H9 (cell line): ENCODE data around the gene TADA3. TPM values are rescaled to one million over a fixed set of nuclear protein-coding genes. Genes with fewer than 3 reads are reported as not detected.

Experiments
- DNase-seq: peaks from one replicate; pipeline ENCODE4 v3.0.0-alpha.2; 2017
- H2AFZ ChIP-seq: one replicate; pipeline ENCODE4 v1.6.1; 2013; ENCODE audit warnings: mild to moderate bottlenecking, low read length, control low read depth, moderate library complexity
- H2AK5ac ChIP-seq: 2 replicates; pipeline ENCODE4 v1.6.1; 2013; ENCODE audit warnings: low read length, control low read depth, mixed read lengths; ENCODE audit not compliant: insufficient read length
- H2BK120ac ChIP-seq: one replicate; pipeline ENCODE4 v1.6.1; 2013; ENCODE audit warnings: low read depth, mild to moderate bottlenecking, low read length, control low read depth, inconsistent platforms; ENCODE audit not compliant: poor library complexity, severe bottlenecking
- H2BK12ac ChIP-seq: 2 replicates; pipeline ENCODE4 v1.6.1; 2013; ENCODE audit warnings: low read length, control low read depth, mixed read lengths, low read depth; ENCODE audit not compliant: insufficient read length
- H2BK15ac ChIP-seq: 2 replicates; pipeline ENCODE4 v1.6.1; 2013; ENCODE audit warnings: low read depth, low read length, control low read depth
- H2BK20ac ChIP-seq: one replicate; pipeline ENCODE4 v1.6.1; 2013; ENCODE audit warnings: low read depth, mild to moderate bottlenecking, low read length, control low read depth, inconsistent platforms; ENCODE audit not compliant: poor library complexity, severe bottlenecking
- H2BK5ac ChIP-seq: 2 replicates; pipeline ENCODE4 v1.6.1; 2013; ENCODE audit warnings: low read length, control low read depth, mixed read lengths; ENCODE audit not compliant: insufficient read length
- H3K14ac ChIP-seq: 2 replicates; pipeline ENCODE4 v1.6.1; 2013; ENCODE audit warnings: low read length, control low read depth; ENCODE audit not compliant: insufficient read depth
- H3K18ac ChIP-seq: 2 replicates; pipeline ENCODE4 v1.6.1; 2013; ENCODE audit warnings: low read depth, mild to moderate bottlenecking, mixed read lengths, low read length, control low read depth; ENCODE audit not compliant: insufficient read length
- H3K23ac ChIP-seq: 2 replicates; pipeline ENCODE4 v1.6.1; 2013; ENCODE audit warnings: low read length, control low read depth, mixed read lengths, low read depth; ENCODE audit not compliant: insufficient read length
- H3K23me2 ChIP-seq: 2 replicates; pipeline ENCODE4 v1.6.1; 2013; ENCODE audit warnings: low read depth, mild to moderate bottlenecking, mixed read lengths, low read length, control low read depth; ENCODE audit not compliant: insufficient read length, poor library complexity, severe bottlenecking
- H3K27ac ChIP-seq: 2 replicates; pipeline ENCODE4 v1.5.1; 2013; ENCODE audit warnings: low read length, control low read depth, mixed read lengths, low read depth; ENCODE audit not compliant: insufficient read length
- H3K27me3 ChIP-seq: 2 replicates; pipeline ENCODE4 v1.6.1; 2013; ENCODE audit warnings: low read length, control low read depth, inconsistent platforms; ENCODE audit not compliant: insufficient read depth
- H3K4ac ChIP-seq: 2 replicates; pipeline ENCODE4 v1.6.1; 2013; ENCODE audit warnings: low read depth, mild to moderate bottlenecking, control low read depth, inconsistent platforms, low read length, moderate library complexity
- H3K4me1 ChIP-seq: 2 replicates; pipeline ENCODE4 v1.6.1; 2013; ENCODE audit warnings: low read length, control low read depth, inconsistent platforms; ENCODE audit not compliant: insufficient read depth
- H3K4me2 ChIP-seq: 2 replicates; pipeline ENCODE4 v1.6.1; 2013; ENCODE audit warnings: low read length, control low read depth, mixed read lengths; ENCODE audit not compliant: insufficient read length, insufficient read depth
- H3K56ac ChIP-seq: 2 replicates; pipeline ENCODE4 v1.6.1; 2013; ENCODE audit warnings: low read depth, mild to moderate bottlenecking, mixed read lengths, low read length, control low read depth; ENCODE audit not compliant: insufficient read length
- H3K79me1 ChIP-seq: 2 replicates; pipeline ENCODE4 v1.6.1; 2013; ENCODE audit warnings: low read depth, mild to moderate bottlenecking, moderate library complexity, low read length, control low read depth, inconsistent platforms; ENCODE audit not compliant: insufficient read depth, poor library complexity, severe bottlenecking
- H3K79me2 ChIP-seq: 2 replicates; pipeline ENCODE4 v1.6.1; 2013; ENCODE audit warnings: low read length, control low read depth, inconsistent platforms; ENCODE audit not compliant: insufficient read depth
- H3K9ac ChIP-seq: 2 replicates; pipeline ENCODE4 v1.6.1; 2013; ENCODE audit warnings: low read length, control low read depth, mixed read lengths; ENCODE audit not compliant: insufficient read length; ENCODE audit errors: extremely low read depth
- H3K9me3 ChIP-seq: one replicate; pipeline ENCODE4 v1.6.1; 2013; ENCODE audit warnings: low read depth, low read length, inconsistent platforms; ENCODE audit not compliant: control insufficient read depth
- H3T11ph ChIP-seq: one replicate; pipeline ENCODE4 v1.6.1; 2013; ENCODE audit warnings: mild to moderate bottlenecking, low read length, control low read depth, inconsistent platforms
- H4K20me1 ChIP-seq: one replicate; pipeline ENCODE4 v1.6.1; 2013; ENCODE audit not compliant: control insufficient read depth, insufficient read length, insufficient read depth
- H4K5ac ChIP-seq: 2 replicates; pipeline ENCODE4 v1.6.1; 2013; ENCODE audit warnings: low read depth, mild to moderate bottlenecking, mixed read lengths, low read length, control low read depth; ENCODE audit not compliant: insufficient read length
- H4K8ac ChIP-seq: replicated peaks from 2 replicates; pipeline ENCODE4 v1.6.1; 2013; ENCODE audit warnings: low read length, control low read depth, mixed read lengths, low read depth; ENCODE audit not compliant: insufficient read length
- H4K91ac ChIP-seq: 2 replicates; pipeline ENCODE4 v1.6.1; 2013; ENCODE audit warnings: low read depth, mild to moderate bottlenecking, moderate library complexity, mixed read lengths, low read length, control low read depth; ENCODE audit not compliant: insufficient read length
- H3K27ac Mint-ChIP-seq, 3 experiments: 2 replicates in 2 of 3; 3 replicates in 1 of 3; pipeline ENCODE4 v1.8.0; 2020 to 2021; ENCODE audit warnings: mixed read lengths in 3 of 3, mild to moderate bottlenecking in 1 of 3, moderate library complexity in 1 of 3
- H3K27me3 Mint-ChIP-seq: 2 replicates; pipeline ENCODE4 v1.8.0; 2021; ENCODE audit warnings: low read depth, mild to moderate bottlenecking, moderate library complexity, mixed read lengths
- H3K36me3 Mint-ChIP-seq, 3 experiments: 2 replicates in 2 of 3; 3 replicates in 1 of 3; pipeline ENCODE4 v1.8.0; 2020 to 2021; ENCODE audit warnings: low read depth in 3 of 3, mixed read lengths in 3 of 3; ENCODE audit not compliant: insufficient read depth in 1 of 3
- H3K4me1 Mint-ChIP-seq, 2 experiments: 2 replicates each; pipeline ENCODE4 v1.8.0; 2020; ENCODE audit warnings: mixed read lengths in 2 of 2
- H3K4me3 Mint-ChIP-seq, 2 experiments: 2 replicates in 1 of 2; 3 replicates in 1 of 2; pipeline ENCODE4 v1.8.0; 2020 to 2021; ENCODE audit warnings: mild to moderate bottlenecking in 2 of 2, mixed read lengths in 2 of 2, moderate library complexity in 1 of 2
- H3K9me3 Mint-ChIP-seq, 2 experiments: 2 replicates in 1 of 2; 3 replicates in 1 of 2; pipeline ENCODE4 v1.8.0; 2020; ENCODE audit warnings: mild to moderate bottlenecking in 2 of 2, mixed read lengths in 2 of 2, moderate library complexity in 1 of 2
- WGBS: extraction: QIAGEN DNeasy Blood & Tissue Kit; methylation state at CpG from one replicate; pipeline ENCODE4 v1.1.7; 2013; ENCODE audit warnings: missing lambda C conversion rate, low lambda C conversion rate, mixed read lengths; ENCODE audit not compliant: insufficient read length; ENCODE audit errors: extremely low coverage; 5-methylcytosine and 5-hydroxymethylcytosine counted together
- total RNA-seq: library from RNA; stranded (reverse); gene quantifications from 2 replicates; pipeline ENCODE4 v1.2.1, GENCODE V29; 2021
- TF ChIP-seq, protein P1 (sequence below): fragments of 200-600 bp; sonication (generic); conservative IDR thresholded peaks from 3 replicates; pipeline ENCODE4 v1.8.0; 2021; ENCODE audit warnings: antibody characterized with exemption, mild to moderate bottlenecking

Gene TADA3
- total RNA-seq, 1 experiment from 2014 or later = 49.8 TPM

DNA sequence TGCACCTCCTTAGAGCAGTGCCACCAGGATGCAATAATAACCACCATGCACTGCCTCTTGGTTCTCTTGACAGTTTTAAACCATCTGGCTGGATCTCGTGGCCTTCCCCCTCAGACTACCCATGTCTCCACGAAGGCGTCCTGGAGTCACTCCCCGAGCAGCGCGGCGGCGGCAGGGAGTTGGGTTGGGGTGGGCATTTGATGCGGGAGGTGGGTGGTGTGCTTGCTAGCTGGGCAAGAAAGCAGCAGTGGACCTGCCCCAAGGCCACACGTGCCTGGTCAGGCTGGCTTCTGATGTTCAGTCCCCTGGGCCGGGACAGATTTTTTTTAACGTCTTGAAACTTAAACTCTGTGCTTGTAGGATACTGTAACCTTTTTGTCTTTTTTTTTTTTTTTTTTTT lies 13.9 kb upstream of the TADA3 start:
- Histone ChIP-seq H3K4me2 (no peak overlapping the region), H2BK20ac (no peak overlapping the region), H3K56ac (no peak overlapping the region), H2AFZ (no peak overlapping the region), H3K23me2 (peaks cover 7% of the 10 kb centered on the region), H2BK12ac (no peak overlapping the region), H3K27ac (no peak overlapping the region), H3K79me2 (no peaks in the 10 kb centered on the region), H3K9me3 (no peaks in the 10 kb centered on the region), H4K5ac (no peak overlapping the region), H2BK5ac (no peak overlapping the region), H3K9ac (no peak overlapping the region), H3K18ac (no peak overlapping the region), H2AK5ac (no peak overlapping the region), H4K20me1 (no peaks in the 10 kb centered on the region), H3K14ac (no peak overlapping the region), H3K27me3 (no peaks in the 10 kb centered on the region), H2BK15ac (no peak overlapping the region), H2BK120ac (no peak overlapping the region), H3K4ac (no peak overlapping the region), H4K8ac (no peak overlapping the region), H3T11ph (no peak overlapping the region), H3K79me1 (no peaks in the 10 kb centered on the region), H3K23ac (no peak overlapping the region), H4K91ac (no peak overlapping the region), H3K4me1 (no peaks in the 10 kb centered on the region)
- peaks cover 20 to 22% of the 10 kb centered on the region in 2 experiments for H3K4me1 Mint-ChIP-seq
- no CpG with 5 or more reads among the region's 12 CpGs for WGBS
- no peak for DNase-seq
- TF ChIP-seq, protein P1, sequence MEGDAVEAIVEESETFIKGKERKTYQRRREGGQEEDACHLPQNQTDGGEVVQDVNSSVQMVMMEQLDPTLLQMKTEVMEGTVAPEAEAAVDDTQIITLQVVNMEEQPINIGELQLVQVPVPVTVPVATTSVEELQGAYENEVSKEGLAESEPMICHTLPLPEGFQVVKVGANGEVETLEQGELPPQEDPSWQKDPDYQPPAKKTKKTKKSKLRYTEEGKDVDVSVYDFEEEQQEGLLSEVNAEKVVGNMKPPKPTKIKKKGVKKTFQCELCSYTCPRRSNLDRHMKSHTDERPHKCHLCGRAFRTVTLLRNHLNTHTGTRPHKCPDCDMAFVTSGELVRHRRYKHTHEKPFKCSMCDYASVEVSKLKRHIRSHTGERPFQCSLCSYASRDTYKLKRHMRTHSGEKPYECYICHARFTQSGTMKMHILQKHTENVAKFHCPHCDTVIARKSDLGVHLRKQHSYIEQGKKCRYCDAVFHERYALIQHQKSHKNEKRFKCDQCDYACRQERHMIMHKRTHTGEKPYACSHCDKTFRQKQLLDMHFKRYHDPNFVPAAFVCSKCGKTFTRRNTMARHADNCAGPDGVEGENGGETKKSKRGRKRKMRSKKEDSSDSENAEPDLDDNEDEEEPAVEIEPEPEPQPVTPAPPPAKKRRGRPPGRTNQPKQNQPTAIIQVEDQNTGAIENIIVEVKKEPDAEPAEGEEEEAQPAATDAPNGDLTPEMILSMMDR = no peak
- H3K36me3 Mint-ChIP-seq = peaks cover 32 to 57% (median 48%) of the 10 kb centered on the region in 3 experiments; a peak in 6 of 7 replicates
- no peak overlapping the region for H3K4me3 Mint-ChIP-seq
- H3K27ac Mint-ChIP-seq = no peak overlapping the region
- peaks cover 8% of the 10 kb centered on the region for H3K27me3 Mint-ChIP-seq
- H3K9me3 Mint-ChIP-seq = no peaks in the 10 kb centered on the region
